KOPT-K1 (cell line): Measurements from ENCODE around the gene TRAK1.

Experiments used
- H3K27ac ChIP-seq: fragments of 200-600 bp; sonication (generic); 2 replicates; pipeline ENCODE4 v1.5.1; 2016; ENCODE audit warnings: antibody characterized with exemption, mild to moderate bottlenecking, low read depth, low read length; ENCODE audit not compliant: poor library complexity, severe bottlenecking
- H3K36me3 ChIP-seq: fragments of 200-600 bp; sonication (generic); 2 replicates; pipeline ENCODE4 v1.5.1; 2017; ENCODE audit warnings: antibody characterized with exemption, mild to moderate bottlenecking, low read length, moderate library complexity; ENCODE audit not compliant: insufficient read depth
- H3K9me3 ChIP-seq: fragments of 200-600 bp; sonication (generic); 2 replicates; pipeline ENCODE4 v1.5.1; 2017; ENCODE audit warnings: antibody characterized with exemption, low read length, mild to moderate bottlenecking; ENCODE audit not compliant: insufficient read depth, poor library complexity, severe bottlenecking

Gene TRAK1

DNA sequence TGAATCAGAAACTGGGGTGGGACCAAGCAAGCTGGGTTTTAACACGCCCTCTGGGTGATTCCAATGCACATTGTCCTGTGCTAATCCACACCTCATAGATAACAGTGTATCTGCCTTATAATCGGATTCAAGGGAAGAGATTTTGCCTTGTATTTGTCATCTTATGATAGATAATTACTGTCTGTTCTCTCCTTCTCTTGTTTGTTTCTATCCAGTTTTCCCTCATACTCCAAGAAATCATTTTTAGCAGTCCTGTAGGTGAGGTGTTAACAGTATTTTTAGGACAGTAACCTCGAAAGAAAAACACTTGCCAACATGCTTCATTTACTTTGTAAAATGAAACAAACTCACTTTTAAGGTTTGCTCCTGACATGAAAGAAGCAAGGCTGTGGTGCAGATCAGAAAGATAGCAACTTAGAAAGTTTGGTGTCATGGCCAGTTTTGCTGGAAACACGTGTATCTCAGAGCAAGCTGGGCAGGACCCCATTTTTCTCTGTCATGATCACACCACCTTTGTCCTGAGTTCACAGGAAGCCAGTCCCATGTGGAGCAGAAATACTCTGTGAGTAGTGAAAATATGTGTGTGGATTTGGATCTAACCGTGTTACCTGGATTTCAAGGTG, 72.6 kb downstream of the TRAK1 start:
- H3K27ac ChIP-seq, result no peak overlapping the region
- no peaks in the 10 kb centered on the region for H3K36me3 ChIP-seq
- H3K9me3 ChIP-seq, result no peaks in the 10 kb centered on the region

- Histone ChIP-seq H3K9me3 (no peaks in the 10 kb centered on the region), H3K36me3 (no peaks in the 10 kb centered on the region), H3K27ac (no peak overlapping the region)
Measured at GRCh38 chr3:42164656-42165055, 73.5 kb downstream of the TRAK1 start.

- Histone ChIP-seq H3K36me3 (no peaks in the 10 kb centered on the region), H3K27ac (no peak overlapping the region), H3K9me3 (no peaks in the 10 kb centered on the region)
Measured at GRCh38 chr3:42165211-42165610, 74.1 kb downstream of the TRAK1 start.

DNA sequence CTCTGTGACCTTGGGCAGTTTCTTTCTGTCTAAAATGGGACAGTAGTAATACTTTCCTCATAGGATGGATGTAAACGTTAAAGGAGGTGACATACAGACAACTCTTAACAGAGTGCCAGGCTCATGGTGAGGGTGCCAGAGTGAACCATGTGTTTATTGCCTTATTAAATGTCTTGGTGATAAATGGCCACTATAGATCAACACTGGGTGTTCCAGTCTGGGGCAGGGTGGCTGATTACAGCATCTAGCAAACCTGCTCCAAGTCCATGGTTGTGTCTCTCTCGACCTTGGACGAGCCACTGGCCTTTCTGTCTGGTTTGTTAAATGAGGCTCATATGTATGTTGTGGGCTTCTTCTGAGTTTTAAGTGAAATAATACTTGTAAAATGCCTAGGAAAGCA, 75.1 kb downstream of the TRAK1 start:
- no peak overlapping the region for H3K27ac ChIP-seq
- H3K36me3 ChIP-seq, result no peaks in the 10 kb centered on the region
- no peaks in the 10 kb centered on the region for H3K9me3 ChIP-seq

DNA sequence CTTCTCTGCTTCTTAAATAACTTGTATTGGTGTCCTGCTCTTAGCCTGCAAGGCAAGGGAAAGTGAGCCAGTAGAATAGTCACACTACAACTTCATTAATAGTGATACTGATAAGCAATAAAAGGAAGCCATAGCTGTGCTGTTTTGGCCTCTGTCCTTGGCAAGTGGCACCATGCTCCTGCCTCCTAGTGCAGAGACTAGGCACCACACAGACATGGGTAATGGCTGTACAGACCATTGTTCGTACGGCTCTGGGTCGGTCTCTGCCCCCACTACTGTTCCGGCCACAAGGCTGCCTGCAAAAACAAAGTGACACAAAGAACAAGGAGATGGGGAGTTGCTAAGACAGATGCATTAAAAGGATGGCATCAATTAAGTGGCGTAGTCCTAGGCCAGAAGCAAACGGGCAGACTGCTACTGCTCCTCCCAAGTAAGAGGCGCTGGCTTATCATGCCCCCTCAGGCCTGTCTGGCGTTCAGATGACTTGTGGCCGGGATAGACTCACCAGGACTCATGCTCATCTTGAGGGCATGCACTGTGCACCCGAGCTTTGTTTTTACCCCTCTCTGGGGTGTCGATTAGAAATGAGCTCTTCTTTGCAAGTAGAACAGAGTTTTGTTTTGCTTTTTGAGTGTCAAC, 75.6 kb downstream of the TRAK1 start:
- Histone ChIP-seq H3K9me3 (no peaks in the 10 kb centered on the region), H3K27ac (no peak overlapping the region), H3K36me3 (no peaks in the 10 kb centered on the region)

- H3K27ac ChIP-seq, result no peak overlapping the region
- no peaks in the 10 kb centered on the region for H3K36me3 ChIP-seq
Measured at GRCh38 chr3:42169579-42170120, 78.5 kb downstream of the TRAK1 start.

GRCh38 chr3:42172047-42172654, 81.0 kb downstream of the TRAK1 start:
- Histone ChIP-seq H3K27ac (no peak overlapping the region), H3K9me3 (no peaks in the 10 kb centered on the region), H3K36me3 (no peaks in the 10 kb centered on the region)

More at GRCh38 chr3:42169579-42170120, 78.5 kb downstream of the TRAK1 start:
- H3K9me3 ChIP-seq, result no peaks in the 10 kb centered on the region

DNA sequence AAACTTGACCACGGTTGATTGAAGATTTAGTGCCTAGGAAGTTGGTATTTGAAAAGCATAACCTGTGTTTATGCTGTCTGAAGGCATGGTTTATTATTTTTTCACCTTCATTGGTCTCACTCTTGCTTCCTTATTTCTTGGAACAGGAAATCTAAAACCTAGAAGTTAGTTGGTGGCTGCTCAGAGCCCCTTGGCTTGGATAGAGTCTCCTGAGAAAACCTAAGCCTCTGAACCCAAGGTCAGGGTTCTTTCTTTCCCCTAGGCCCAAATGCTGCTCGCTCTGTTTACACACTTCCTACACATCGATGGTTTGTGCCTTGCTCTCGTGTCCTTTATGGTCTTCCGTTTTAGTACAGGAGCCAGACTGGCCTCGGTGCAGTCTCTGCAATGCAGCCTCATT, 82.2 kb downstream of the TRAK1 start:
- no peaks in the 10 kb centered on the region for H3K9me3 ChIP-seq
- H3K27ac ChIP-seq, result peak overlapping the region; percentile 22
- no peaks in the 10 kb centered on the region for H3K36me3 ChIP-seq

DNA sequence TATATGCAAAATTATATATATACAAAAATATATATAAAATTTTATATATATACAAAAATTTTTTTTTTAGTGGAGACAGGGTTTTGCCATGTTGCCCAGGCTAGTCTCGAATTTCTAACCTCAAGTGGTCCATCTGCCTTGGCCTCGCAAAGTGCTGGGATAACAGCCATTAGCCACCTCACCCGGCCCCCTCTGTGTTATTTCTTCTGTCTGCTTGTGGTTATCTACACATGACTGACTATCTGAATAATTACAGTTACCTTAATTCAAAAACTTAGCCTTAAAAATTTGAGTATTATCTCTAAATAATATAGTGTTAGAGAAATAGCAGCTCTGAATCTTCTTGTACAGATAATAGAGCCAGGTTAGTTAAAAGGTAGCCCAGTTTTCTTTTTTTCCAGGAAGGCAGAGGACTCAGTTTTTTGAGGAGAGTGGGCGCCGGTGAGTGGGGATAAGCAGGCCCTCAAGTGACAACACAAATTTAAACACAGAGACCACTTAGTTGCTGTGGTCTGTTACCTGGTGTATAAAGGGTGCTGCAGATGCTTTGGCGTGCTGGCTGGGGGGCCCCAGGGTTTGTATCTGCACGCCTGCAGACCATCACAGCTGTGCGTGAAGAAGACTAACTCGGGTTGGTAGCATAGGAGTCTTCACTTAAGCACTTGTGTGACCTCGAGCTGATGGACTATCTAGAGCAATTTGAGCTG, 83.7 kb downstream of the TRAK1 start:
- no peaks in the 10 kb centered on the region for H3K36me3 ChIP-seq
- H3K27ac ChIP-seq, result no peak overlapping the region
- no peaks in the 10 kb centered on the region for H3K9me3 ChIP-seq

DNA sequence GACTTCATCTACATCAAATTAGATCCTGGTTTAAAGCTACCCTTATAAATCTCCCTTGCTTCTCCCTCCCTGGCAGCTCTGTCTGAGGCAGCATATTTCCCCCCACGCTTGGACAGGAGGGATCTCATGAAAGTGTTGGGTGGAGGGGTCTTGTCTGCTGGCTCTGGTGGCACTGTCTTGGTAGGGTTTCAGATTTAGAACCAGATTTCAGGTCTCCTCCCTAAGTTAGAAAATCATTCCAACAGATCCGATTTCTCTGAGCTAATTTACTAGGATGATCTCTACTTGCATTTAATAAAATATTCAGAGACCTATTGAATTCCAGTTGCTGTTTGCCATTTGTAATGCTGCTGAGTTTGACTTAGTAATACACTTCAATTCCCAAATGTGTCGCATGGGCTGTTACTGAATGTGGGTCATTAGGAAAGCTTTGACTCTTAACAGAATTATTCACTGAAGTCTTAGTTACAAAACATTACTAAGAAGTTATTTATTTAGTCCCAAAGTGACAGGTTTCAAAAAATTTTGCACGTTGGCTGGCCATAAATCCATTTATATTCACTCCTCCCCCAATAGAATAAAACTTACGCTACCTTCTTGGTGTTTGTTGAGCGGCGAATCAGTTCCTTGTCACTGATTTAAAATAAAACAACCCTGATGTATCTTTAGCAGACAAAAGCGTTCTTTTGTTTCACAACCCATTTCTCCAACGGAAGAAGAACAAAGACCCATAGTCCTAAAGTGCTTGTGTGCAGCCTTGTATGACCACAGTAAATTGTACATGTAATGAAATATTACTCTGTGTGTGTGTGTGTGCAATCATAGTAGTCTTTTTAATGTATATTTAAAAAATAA, 84.5 kb downstream of the TRAK1 start:
- Histone ChIP-seq H3K9me3 (no peaks in the 10 kb centered on the region), H3K36me3 (no peaks in the 10 kb centered on the region), H3K27ac (no peak overlapping the region)

- no peaks in the 10 kb centered on the region for H3K36me3 ChIP-seq
- no peak overlapping the region for H3K27ac ChIP-seq
- H3K9me3 ChIP-seq, result no peaks in the 10 kb centered on the region
Measured at GRCh38 chr3:42176242-42177034, 85.3 kb downstream of the TRAK1 start.

- Histone ChIP-seq H3K27ac (no peak overlapping the region), H3K9me3 (no peaks in the 10 kb centered on the region), H3K36me3 (no peaks in the 10 kb centered on the region)
Measured at GRCh38 chr3:42177068-42177800, 86.1 kb downstream of the TRAK1 start.

DNA sequence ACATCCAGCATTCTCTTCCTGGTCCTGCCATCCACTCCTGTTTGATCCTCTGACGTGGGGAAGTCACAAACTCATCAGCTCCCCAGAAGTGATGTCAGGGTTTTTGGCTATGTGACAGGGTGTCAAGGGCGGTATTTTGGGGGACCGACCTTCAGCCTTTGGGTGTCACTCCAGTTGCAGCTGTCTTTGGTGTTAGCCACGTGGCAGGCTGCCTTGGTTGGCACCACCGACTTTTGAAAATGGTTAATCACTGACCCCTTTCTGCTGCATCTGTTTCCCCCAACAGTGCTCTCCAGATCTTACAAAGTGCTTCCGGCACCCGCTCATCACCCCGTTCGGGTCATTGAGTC, 86.6 kb downstream of the TRAK1 start:
- H3K27ac ChIP-seq, result no peak overlapping the region
- H3K36me3 ChIP-seq, result no peaks in the 10 kb centered on the region
- H3K9me3 ChIP-seq, result no peaks in the 10 kb centered on the region
